ENCODE data around the gene LAD1.

- TF ChIP-seq POLR2AphosphoS5 (IDR thresholded peaks at IDR 0.05; ENCODE audit: low read depth, low read length): no peak
- no peak for TF ChIP-seq TAF1 (IDR thresholded peaks at IDR 0.05; ENCODE audit: borderline replicate concordance, low read depth, low read length)
Observed at GRCh38 chr1:201445310-201445709, 46.2 kb upstream of the LAD1 start.
